Measurements from ENCODE around the gene CFAP210.

- TF ChIP-seq POLR2A (IDR thresholded peaks at IDR 0.05) (no peak), EP300 (IDR thresholded peaks at IDR 0.05) (no peak)
- TF ChIP-seq, protein P1, sequence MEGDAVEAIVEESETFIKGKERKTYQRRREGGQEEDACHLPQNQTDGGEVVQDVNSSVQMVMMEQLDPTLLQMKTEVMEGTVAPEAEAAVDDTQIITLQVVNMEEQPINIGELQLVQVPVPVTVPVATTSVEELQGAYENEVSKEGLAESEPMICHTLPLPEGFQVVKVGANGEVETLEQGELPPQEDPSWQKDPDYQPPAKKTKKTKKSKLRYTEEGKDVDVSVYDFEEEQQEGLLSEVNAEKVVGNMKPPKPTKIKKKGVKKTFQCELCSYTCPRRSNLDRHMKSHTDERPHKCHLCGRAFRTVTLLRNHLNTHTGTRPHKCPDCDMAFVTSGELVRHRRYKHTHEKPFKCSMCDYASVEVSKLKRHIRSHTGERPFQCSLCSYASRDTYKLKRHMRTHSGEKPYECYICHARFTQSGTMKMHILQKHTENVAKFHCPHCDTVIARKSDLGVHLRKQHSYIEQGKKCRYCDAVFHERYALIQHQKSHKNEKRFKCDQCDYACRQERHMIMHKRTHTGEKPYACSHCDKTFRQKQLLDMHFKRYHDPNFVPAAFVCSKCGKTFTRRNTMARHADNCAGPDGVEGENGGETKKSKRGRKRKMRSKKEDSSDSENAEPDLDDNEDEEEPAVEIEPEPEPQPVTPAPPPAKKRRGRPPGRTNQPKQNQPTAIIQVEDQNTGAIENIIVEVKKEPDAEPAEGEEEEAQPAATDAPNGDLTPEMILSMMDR (IDR thresholded peaks at IDR 0.05): no peak
Observed at GRCh38 chr2:169694894-169695260, 672 bp upstream of the CFAP210 start.

Data from suprapubic skin (tissue), 3 donors.